EH (cell line): Measurements from ENCODE around the gene ZNF32.
A peak's percentile ranks its signal among the peaks of the same experiment; 100 is the strongest.
"Not testable (repeated sequence)": the region's sequence is repeated elsewhere in the genome, so short reads cannot be mapped to it uniquely, and the experiment has no call there.

Source experiments
- DNase-seq: peaks from one replicate; pipeline ENCODE4 v3.0.0-alpha.2; 2015; ENCODE audit warnings: low read depth

The ZNF32 gene

GRCh38 chr10:43628956-43629355 lies 19.7 kb downstream of the ZNF32 start:
- no peak for DNase-seq

DNA sequence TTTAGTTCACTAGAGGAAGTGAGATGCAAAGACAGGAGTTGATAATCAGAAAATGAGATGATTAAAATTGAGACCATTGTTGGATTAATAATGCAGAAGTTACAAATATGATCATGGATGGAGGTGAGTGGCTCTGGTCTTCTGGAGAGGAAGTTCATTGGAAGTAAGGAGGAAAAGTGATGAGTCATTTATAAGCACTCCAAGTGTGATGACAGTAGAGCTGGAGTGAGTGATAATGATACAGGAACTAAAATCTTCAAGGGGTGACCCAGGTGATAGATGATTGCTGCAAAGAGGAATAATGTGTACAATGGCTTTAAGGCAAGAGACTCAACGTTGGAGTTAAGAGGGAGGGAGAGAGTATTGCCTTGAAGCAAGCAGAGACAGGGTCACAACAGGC lies 20.7 kb downstream of the ZNF32 start:
- no peak for DNase-seq

- peak; percentile 39 for DNase-seq
These were observed 25.3 kb downstream of the ZNF32 start for GRCh38 chr10:43623351-43623750.

- DNase-seq = no peak
These were observed 26.6 kb downstream of the ZNF32 start for GRCh38 chr10:43622038-43622437.

DNA sequence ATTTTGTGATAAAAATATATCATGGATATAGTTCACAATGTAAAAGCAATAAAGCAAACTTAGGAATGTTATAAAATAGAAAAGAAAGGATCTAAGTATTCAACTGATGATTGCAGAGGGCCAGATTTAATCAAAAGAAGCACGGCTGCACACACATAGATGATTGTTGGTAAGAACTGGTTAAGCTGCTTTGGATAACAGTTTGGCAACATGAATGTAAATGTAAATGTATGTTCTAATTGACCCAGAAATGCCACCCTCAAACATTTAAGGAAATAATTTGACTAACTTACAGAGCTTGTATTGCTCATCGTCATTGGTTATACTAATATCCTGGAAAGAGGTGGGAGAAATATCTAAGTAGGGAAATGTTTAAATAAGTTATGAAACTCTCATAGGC lies 29.3 kb downstream of the ZNF32 start:
- DNase-seq = no peak

- no peak for DNase-seq
These were observed 31.8 kb downstream of the ZNF32 start for GRCh38 chr10:43616697-43617370.

GRCh38 chr10:43610636-43611035 lies 38.0 kb downstream of the ZNF32 start:
- DNase-seq = peak; percentile 67

- no peak for DNase-seq
These were observed 41.5 kb downstream of the ZNF32 start for GRCh38 chr10:43607199-43607573.

DNA sequence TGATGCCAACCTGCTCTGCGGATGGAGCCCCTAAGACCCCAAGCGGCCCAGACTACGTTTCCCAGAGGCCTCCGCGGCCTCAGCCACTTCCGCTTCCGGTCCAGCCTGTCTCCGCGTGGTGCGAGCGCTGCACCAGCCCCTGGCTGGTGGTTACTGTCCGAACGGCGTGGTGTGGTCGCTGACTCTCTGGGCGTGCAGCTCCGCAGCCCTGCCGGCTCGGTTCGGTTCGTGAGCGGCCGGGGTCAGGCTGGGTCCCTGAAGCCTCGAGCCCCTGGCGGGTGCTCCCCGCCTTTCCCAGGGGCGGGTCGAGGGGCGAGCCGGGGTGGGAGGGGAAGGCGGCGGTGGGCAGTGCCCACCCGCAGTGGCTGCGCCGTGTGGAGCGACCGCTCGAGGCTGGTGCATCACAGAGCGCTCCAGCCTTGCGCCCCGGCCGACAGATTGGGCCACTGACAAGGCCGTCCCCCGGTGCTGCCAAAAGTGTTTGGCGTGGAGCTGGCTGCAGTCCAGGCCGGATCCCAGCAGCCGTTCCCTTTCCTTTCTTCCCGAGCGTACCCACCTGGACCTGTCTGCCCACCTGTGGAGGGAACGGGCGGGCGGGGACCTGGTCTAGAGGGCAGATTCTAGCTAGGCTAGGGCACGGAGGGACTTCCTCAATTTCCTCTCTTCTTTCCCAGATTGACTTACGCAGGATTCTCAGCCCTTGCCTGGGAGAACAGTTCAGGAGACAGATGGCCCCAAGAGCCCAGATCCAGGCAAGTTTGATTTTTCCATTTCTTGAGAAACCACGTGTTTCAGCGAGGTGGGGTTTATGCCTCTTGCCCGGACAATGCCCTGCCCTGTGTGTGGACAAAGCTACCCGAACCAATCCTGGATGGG lies 42.1 kb downstream of the ZNF32 start, which contains the start of gene ZNF485:
ZNF485 (plus strand) TSS at position 116 of the 876 bp plus-strand sequence; CDS start at position 729, 613 bp downstream.
- DNase-seq = peak; percentile 70

DNA sequence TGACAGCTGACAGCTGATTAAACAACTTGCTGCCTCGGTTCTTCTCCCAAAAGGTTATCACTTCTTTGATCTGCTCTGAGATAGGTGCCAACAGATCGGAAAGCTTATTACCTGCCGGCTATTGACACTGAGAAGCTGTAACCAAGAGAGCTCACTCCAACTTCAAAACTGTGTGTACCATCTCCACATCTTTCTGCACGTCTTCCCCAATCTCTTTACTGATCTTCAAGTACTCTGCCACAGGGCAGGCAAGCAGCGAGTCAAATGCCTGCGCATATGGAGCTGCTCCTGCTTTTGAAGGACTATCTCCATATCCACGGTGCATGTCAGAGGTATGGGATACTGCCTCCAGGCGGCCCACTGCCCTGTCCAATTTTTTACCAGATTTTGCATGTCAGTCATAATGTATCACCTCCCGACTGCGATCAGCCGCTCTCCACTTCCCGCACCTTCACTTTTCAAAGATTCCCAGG lies 42.8 kb downstream of the ZNF32 start:
- DNase-seq = no peak

GRCh38 chr10:43601576-43601975 lies 47.1 kb downstream of the ZNF32 start:
- not testable (repeated sequence) for DNase-seq

- no peak for DNase-seq
These were observed 49.3 kb downstream of the ZNF32 start for GRCh38 chr10:43599333-43599732.

DNA sequence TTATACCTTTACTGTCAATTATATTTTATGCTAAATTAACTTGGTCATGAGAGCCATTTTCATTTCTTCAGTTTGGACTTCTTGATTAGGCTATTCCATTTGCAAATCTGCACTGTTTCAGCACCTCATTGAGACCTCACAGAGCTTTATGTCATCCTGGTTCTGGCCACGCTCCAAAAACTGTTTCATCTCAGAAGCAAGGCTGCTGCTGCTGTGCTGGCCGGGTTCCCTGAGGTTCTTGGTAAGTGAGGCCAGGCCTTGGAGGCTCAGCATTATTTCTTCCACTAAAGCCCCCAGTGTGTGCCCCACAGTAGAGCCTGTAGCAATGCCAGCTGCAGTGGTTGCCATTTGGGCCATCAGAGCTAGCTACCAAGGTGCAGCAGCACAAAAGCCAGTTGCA lies 50.2 kb downstream of the ZNF32 start:
- DNase-seq = peak; percentile 35

DNA sequence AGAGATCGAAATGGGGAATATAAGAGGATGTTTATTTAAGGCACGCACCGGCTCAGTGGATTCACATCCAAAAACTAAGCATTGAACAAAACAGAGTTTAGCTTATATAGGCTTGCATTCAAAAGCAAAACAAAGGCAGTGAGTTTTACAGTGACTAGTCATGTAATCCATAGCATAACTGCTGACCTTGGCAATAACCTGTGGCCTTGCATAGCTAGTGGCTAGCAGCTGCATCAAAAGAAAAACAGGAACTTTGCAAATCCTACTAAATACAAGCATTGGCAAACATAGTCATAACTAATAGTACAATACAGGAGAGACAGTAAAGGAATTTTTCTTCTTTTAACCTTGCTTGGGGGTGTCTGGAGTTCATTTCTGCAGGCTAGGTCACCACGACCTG lies 52.1 kb downstream of the ZNF32 start:
- DNase-seq = no peak

- DNase-seq = no peak
These were observed 52.9 kb downstream of the ZNF32 start for GRCh38 chr10:43595739-43596298.

- peak; percentile 31 for DNase-seq
These were observed 53.6 kb downstream of the ZNF32 start for GRCh38 chr10:43594944-43595589.
